GM19328 (cell line): ENCODE measurements around the gene ERMN.
"Not testable (repeated sequence)": the region's sequence is repeated elsewhere in the genome, so short reads cannot be mapped to it uniquely, and the experiment has no call there.

Source experiments
- ATAC-seq: cut with Tn5 transposase; IDR thresholded peaks from one replicate; pipeline ENCODE4 v1.9.1; 2021; ENCODE audit warnings: mild to moderate bottlenecking, moderate library complexity; ENCODE audit not compliant: unreplicated experiment

The ERMN gene

GRCh38 chr2:157325786-157326185 is at the start of gene ERMN:
ERMN (minus strand) TSS chr2:157325824; CDS start chr2:157325642, 182 bp downstream.
- ATAC-seq: no peak

- ATAC-seq: no peak
Observed at GRCh38 chr2:157375384-157375783, 49.8 kb upstream of the ERMN start.

GRCh38 chr2:157368508-157368907 is 42.9 kb upstream of the ERMN start:
- ATAC-seq: not testable (repeated sequence)

GRCh38 chr2:157367704-157368103 is 42.1 kb upstream of the ERMN start:
- no peak for ATAC-seq

- ATAC-seq: peak; percentile 93
Observed at GRCh38 chr2:157364257-157364974, 38.8 kb upstream of the ERMN start.

GRCh38 chr2:157363612-157364101 is 38.0 kb upstream of the ERMN start:
- peak; percentile 25 for ATAC-seq

GRCh38 chr2:157362627-157363026 is 37.0 kb upstream of the ERMN start:
- ATAC-seq: no peak

GRCh38 chr2:157361526-157361925 is 35.9 kb upstream of the ERMN start:
- no peak for ATAC-seq

- ATAC-seq: no peak
Observed at GRCh38 chr2:157359628-157360027, 34.0 kb upstream of the ERMN start.

GRCh38 chr2:157355618-157356017 is 30.0 kb upstream of the ERMN start:
- no peak for ATAC-seq

GRCh38 chr2:157349949-157350515 is 24.4 kb upstream of the ERMN start:
- no peak for ATAC-seq

GRCh38 chr2:157348291-157348921 is 22.8 kb upstream of the ERMN start:
- ATAC-seq: no peak

GRCh38 chr2:157345647-157346389 is 20.2 kb upstream of the ERMN start:
- ATAC-seq: no peak

- not testable (repeated sequence) for ATAC-seq
Observed at GRCh38 chr2:157341381-157341780, 15.8 kb upstream of the ERMN start.

- ATAC-seq: no peak
Observed at GRCh38 chr2:157339965-157340655, 14.5 kb upstream of the ERMN start.

GRCh38 chr2:157337978-157338377 is 12.4 kb upstream of the ERMN start:
- ATAC-seq: no peak

- ATAC-seq: no peak
Observed at GRCh38 chr2:157336137-157337010, 10.8 kb upstream of the ERMN start.

GRCh38 chr2:157334797-157335196 is 9.2 kb upstream of the ERMN start:
- no peak for ATAC-seq

- ATAC-seq: no peak
Observed at GRCh38 chr2:157334335-157334734, 8.7 kb upstream of the ERMN start.
